Chondrocyte (in vitro differentiated cells): ENCODE measurements around the gene KCNH6. TPM values are rescaled to one million over a fixed set of nuclear protein-coding genes. Genes with fewer than 3 reads are reported as not detected.

ENCODE experiments used
- DNase-seq: peaks from one replicate; pipeline ENCODE4 v3.0.0; 2021; ENCODE audit warnings: mixed read lengths, low spot score
- H3K27ac Mint-ChIP-seq: one replicate; pipeline ENCODE4 v1.8.0; 2021; ENCODE audit warnings: mild to moderate bottlenecking, moderate library complexity, mixed read lengths; ENCODE audit not compliant: unreplicated experiment
- H3K27me3 Mint-ChIP-seq: 2 replicates; pipeline ENCODE4 v1.8.0; 2021; ENCODE audit warnings: low read depth, mixed read lengths
- H3K36me3 Mint-ChIP-seq: 2 replicates; pipeline ENCODE4 v1.8.0; 2021; ENCODE audit warnings: low read depth, mixed read lengths
- H3K4me1 Mint-ChIP-seq: 2 replicates; pipeline ENCODE4 v1.8.0; 2021; ENCODE audit warnings: low read depth, mild to moderate bottlenecking, mixed read lengths
- H3K4me3 Mint-ChIP-seq: one replicate; pipeline ENCODE4 v1.8.0; 2021; ENCODE audit warnings: mild to moderate bottlenecking, moderate library complexity, mixed read lengths; ENCODE audit not compliant: unreplicated experiment
- H3K9me3 Mint-ChIP-seq: 2 replicates; pipeline ENCODE4 v1.8.0; 2021; ENCODE audit warnings: low read depth, mixed read lengths
- total RNA-seq: library from RNA; stranded (reverse); gene quantifications from 3 replicates; pipeline ENCODE4 v1.2.1, GENCODE V29; 2021
- TF ChIP-seq, protein P1 (sequence below): fragments of 200-600 bp; sonication (generic); IDR thresholded peaks from 2 replicates; pipeline ENCODE4 v1.5.0; 2021; ENCODE audit warnings: antibody characterized with exemption, mild to moderate bottlenecking, moderate library complexity

The KCNH6 gene
- total RNA-seq, 1 donor from 2014 or later, result not detected

DNA sequence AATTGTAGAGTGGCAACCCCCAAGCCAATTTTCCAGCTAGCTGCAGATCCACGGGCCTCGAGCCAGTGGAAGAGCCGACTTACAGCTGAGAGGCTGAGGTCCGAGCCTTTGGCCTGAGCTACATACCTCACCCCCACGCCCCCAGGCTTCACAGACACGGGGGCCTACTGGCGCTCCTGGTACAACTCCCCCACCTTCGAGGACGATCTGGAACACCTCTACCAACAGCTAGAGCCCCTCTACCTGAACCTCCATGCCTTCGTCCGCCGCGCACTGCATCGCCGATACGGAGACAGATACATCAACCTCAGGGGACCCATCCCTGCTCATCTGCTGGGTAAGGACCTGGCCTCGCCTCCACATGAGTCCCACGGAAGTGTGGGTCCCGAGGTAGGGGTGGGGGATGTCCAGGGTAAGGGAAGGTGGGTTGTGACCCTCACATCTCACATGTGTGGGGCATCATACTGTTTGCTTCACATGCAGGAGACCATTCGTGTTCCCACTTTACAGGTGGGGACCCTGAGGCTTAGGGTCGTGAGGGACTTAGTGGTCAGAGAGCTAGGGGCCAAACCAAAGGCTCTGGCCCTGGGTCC, 42.9 kb upstream of the KCNH6 start:
- H3K4me3 Mint-ChIP-seq, result no peak overlapping the region
- no peaks in the 10 kb centered on the region for H3K9me3 Mint-ChIP-seq
- no peak overlapping the region for H3K27ac Mint-ChIP-seq
- peaks cover 11% of the 10 kb centered on the region for H3K4me1 Mint-ChIP-seq
- peaks cover 17% of the 10 kb centered on the region for H3K27me3 Mint-ChIP-seq
- no peak for DNase-seq
- no peaks in the 10 kb centered on the region for H3K36me3 Mint-ChIP-seq
- TF ChIP-seq, protein P1, sequence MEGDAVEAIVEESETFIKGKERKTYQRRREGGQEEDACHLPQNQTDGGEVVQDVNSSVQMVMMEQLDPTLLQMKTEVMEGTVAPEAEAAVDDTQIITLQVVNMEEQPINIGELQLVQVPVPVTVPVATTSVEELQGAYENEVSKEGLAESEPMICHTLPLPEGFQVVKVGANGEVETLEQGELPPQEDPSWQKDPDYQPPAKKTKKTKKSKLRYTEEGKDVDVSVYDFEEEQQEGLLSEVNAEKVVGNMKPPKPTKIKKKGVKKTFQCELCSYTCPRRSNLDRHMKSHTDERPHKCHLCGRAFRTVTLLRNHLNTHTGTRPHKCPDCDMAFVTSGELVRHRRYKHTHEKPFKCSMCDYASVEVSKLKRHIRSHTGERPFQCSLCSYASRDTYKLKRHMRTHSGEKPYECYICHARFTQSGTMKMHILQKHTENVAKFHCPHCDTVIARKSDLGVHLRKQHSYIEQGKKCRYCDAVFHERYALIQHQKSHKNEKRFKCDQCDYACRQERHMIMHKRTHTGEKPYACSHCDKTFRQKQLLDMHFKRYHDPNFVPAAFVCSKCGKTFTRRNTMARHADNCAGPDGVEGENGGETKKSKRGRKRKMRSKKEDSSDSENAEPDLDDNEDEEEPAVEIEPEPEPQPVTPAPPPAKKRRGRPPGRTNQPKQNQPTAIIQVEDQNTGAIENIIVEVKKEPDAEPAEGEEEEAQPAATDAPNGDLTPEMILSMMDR, result no peak

DNA sequence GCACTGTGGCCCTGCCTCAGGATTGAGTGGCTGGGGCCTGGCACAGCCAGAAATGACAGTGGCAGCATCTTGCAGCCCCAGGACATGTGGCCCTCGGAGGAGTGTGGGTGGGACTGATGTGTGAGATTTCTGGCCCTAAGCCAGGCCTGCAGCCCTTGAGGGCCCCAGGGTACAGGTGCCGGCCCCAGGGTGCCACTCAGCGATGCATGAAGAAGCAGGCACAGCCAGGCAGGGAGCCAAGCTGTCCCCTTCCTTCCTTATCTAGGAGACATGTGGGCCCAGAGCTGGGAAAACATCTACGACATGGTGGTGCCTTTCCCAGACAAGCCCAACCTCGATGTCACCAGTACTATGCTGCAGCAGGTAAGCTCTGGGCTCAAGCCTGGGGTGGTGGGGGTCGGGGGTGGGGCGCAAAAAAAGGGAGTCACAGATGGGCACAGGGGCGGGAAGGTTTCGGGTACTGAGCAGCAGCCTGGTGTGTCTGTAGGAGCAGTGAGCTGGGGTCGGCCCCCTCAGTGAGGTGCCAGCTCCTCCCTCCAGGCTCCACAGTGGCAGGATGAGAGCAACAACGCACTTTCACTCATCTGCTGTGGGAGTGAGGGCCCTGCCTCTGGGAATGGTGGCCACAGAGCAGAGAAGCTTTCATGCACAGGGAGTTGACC, 42.2 kb upstream of the KCNH6 start:
- TF ChIP-seq, protein P1, result no peak

DNA sequence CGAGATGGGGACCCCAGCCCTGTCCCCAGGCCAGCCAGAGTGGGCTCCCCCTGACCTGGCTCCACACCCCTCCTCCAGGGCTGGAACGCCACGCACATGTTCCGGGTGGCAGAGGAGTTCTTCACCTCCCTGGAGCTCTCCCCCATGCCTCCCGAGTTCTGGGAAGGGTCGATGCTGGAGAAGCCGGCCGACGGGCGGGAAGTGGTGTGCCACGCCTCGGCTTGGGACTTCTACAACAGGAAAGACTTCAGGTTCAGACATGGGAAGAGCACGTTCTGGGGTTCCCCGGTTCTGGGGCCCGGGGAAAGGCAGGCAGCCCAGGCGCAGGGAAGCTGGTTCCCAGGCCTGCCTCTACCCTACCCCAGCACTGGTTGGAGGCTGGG, 41.7 kb upstream of the KCNH6 start:
- Mint-ChIP-seq H3K4me3 (no peak overlapping the region), H3K27ac (no peak overlapping the region), H3K9me3 (no peaks in the 10 kb centered on the region), H3K27me3 (peaks cover 15% of the 10 kb centered on the region), H3K36me3 (no peaks in the 10 kb centered on the region), H3K4me1 (peaks cover 11% of the 10 kb centered on the region)
- DNase-seq, result no peak
- TF ChIP-seq, protein P1, result no peak

More for the DNA sequence above, 42.2 kb upstream of the KCNH6 start:
- Mint-ChIP-seq H3K27me3 (peaks cover 15% of the 10 kb centered on the region), H3K27ac (no peak overlapping the region), H3K36me3 (no peaks in the 10 kb centered on the region), H3K9me3 (no peaks in the 10 kb centered on the region), H3K4me1 (peaks cover 11% of the 10 kb centered on the region), H3K4me3 (no peak overlapping the region)
- no peak for DNase-seq

DNA sequence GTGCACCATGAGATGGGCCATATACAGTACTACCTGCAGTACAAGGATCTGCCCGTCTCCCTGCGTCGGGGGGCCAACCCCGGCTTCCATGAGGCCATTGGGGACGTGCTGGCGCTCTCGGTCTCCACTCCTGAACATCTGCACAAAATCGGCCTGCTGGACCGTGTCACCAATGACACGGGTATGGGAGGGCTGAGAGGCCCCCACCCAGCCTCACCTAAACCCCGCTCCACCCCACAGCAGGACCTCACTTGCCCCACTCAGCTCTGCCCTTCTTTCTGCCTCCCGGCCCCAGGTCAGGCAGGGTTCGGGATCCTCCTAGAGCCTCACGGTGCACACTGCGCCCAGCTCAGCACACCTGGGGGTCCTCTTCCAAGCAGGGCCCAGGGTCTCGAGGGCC, 40.6 kb upstream of the KCNH6 start:
- no peaks in the 10 kb centered on the region for H3K9me3 Mint-ChIP-seq
- H3K4me1 Mint-ChIP-seq, result peaks cover 9% of the 10 kb centered on the region
- DNase-seq, result no peak
- H3K36me3 Mint-ChIP-seq, result no peaks in the 10 kb centered on the region
- peak overlapping the region; percentile 57 for H3K27ac Mint-ChIP-seq
- H3K27me3 Mint-ChIP-seq, result peaks cover 17% of the 10 kb centered on the region
- no peak overlapping the region for H3K4me3 Mint-ChIP-seq
- TF ChIP-seq, protein P1, result no peak

DNA sequence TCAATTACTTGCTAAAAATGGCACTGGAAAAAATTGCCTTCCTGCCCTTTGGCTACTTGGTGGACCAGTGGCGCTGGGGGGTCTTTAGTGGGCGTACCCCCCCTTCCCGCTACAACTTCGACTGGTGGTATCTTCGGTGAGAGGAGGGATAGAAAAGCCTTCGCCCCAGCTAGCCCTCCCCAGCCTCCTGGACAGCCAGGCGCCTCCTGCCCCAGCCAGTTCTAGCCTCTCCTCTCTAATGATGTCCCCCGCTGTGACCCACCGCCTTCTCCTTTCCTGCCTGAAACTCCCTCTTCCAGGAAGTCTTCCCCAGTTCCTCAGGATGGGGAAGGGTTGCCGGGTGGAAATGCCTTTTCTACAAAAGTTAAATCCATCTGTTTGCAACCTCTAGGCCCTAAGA, 40.1 kb upstream of the KCNH6 start:
- H3K4me1 Mint-ChIP-seq, result peaks cover 4% of the 10 kb centered on the region
- H3K27ac Mint-ChIP-seq, result no peak overlapping the region

More for the DNA sequence above, 40.1 kb upstream of the KCNH6 start:
- TF ChIP-seq, protein P1, result no peak
- no peaks in the 10 kb centered on the region for H3K36me3 Mint-ChIP-seq
- H3K27me3 Mint-ChIP-seq, result peaks cover 13% of the 10 kb centered on the region
- DNase-seq, result no peak
- no peaks in the 10 kb centered on the region for H3K9me3 Mint-ChIP-seq
- no peak overlapping the region for H3K4me3 Mint-ChIP-seq
